ENCODE measurements around the gene SLC25A45.

Gene SLC25A45

DNA sequence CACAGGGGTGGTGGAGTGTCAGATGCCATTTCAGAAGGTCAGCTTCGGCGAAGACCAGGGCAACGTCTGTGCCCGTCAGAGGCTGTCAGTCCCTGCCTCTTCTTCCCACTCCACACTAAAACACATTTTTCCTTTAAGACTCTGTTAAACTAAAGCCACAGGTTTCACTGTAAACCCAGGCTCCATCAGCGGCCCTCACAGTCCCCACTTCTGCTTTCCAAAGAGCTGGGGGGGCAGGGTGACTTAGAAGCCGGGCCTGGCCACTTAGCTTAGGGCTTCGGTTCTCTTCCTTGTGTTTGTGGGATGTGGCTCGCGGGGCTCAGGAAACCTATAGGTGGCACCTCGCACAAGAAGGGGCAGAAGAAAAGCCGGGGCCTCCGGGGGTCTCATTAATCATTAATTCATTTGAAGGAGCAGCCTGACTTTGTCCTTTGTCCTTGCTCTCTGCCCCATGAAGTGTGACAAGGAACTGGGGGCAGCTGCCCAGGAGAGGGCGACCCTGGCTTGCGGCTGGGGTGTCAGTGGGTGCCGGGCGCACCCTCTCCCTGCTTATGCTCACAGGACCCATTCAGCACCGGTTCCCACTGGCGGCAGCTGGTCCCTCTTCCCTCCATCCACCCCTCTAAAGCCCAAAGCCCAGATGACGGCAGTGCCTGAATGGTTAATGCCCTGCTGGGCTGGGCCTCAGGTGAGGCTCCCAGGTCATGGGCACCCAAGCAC is 4.1 kb downstream of the SLC25A45 start:
- Mint-ChIP-seq H3K4me1 (peaks cover 33 to 70% of the 10 kb centered on the region in 2 donors), H3K9me3 (no peaks in the 10 kb centered on the region), H3K36me3 (peaks cover 1 to 8% of the 10 kb centered on the region in 2 donors), H3K4me3 (peak overlapping the region; percentile 60 to 65), H3K27me3 (no peaks in the 10 kb centered on the region), H3K27ac (peak overlapping the region; percentile 95)
- DNase-seq, result peak; percentile 62
- ATAC-seq (replicated peaks), result peak; percentile 40 to 48

DNA sequence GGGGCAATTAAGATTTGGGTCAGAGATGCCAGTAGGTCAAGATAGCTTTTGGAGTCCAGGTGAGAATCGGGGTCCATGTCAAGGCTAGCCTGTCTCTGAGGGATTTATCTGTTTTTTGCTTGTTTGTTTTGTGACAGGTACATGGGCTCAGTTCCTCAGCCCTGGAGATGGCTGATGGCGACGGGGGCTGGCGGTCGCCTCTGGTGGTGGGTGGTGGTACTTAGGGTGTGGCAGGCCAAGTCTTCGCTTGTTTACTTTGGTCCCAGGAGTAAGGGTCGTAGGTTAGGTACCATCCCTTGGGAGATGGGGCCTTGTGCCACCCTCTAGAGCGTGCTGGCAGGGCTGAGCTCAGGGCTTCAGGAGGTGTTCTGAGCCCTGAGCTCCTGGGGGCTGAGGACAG is 4.7 kb downstream of the SLC25A45 start:
- no peak for DNase-seq
- no peaks in the 10 kb centered on the region for H3K27me3 Mint-ChIP-seq
- peak overlapping the region; percentile 95 for H3K27ac Mint-ChIP-seq
- no peak for ATAC-seq (replicated peaks)
- peaks cover 1 to 8% of the 10 kb centered on the region in 2 donors for H3K36me3 Mint-ChIP-seq
- peaks cover 27 to 64% of the 10 kb centered on the region in 2 donors for H3K4me1 Mint-ChIP-seq
- peak overlapping the region; percentile 60 to 65 for H3K4me3 Mint-ChIP-seq
- H3K9me3 Mint-ChIP-seq, result no peaks in the 10 kb centered on the region

DNA sequence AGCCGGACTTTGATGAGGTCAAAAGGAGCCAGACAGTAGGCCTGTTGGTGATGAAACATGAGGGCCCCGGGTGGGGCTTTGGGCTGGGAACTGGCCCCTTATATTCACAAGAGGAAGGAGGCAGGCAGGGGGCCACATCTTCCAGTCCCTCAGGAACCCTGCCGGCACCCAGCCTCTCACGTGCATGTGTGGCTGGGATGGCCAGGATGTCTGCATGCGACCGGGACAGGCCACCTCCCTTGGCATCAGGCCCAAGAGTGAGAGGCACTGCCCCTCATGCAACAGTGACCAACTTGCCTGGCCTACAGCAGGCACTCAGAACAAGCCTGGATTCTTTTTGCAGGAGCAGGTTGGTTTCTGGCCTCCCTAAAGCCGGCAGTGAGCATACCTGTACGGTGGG is 5.4 kb downstream of the SLC25A45 start:
- Mint-ChIP-seq H3K27ac (peak overlapping the region; percentile 95), H3K36me3 (peaks cover 1 to 8% of the 10 kb centered on the region in 2 donors)

DNA sequence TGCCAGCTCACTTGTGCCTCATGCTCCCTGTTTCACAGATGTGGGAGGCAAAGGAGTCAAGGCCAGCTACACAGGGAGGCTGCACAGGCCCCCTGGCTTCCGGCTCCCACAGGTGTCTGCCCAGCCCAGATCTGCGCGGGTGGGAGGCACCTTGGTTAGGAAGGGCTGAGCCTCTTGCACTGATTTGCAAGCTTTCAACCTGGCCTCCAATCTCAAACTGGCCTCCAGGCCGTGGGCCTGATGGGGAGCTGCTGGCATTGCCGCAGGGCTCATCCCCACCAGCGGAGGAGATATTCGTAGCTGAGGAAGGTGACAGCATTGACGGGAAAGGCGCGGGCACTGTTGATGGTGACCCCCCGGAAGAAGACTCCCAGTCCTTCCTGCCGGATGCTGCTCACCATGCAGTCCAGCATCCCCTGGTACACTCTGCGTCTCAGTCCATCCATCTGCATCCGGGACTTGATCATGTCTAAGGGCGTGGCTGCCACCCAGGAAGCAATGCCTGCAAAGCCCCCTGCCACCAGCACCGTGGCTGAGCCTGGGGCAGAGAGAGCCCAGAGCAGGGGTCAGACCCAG is 6.2 kb downstream of the SLC25A45 start:
- peaks cover 1 to 8% of the 10 kb centered on the region in 2 donors for H3K36me3 Mint-ChIP-seq

More for the DNA sequence above, 5.4 kb downstream of the SLC25A45 start:
- Mint-ChIP-seq H3K9me3 (no peaks in the 10 kb centered on the region), H3K27me3 (no peaks in the 10 kb centered on the region), H3K4me3 (no peak overlapping the region), H3K4me1 (peaks cover 24 to 59% of the 10 kb centered on the region in 2 donors)
- DNase-seq, result no peak
- ATAC-seq (replicated peaks), result no peak

DNA sequence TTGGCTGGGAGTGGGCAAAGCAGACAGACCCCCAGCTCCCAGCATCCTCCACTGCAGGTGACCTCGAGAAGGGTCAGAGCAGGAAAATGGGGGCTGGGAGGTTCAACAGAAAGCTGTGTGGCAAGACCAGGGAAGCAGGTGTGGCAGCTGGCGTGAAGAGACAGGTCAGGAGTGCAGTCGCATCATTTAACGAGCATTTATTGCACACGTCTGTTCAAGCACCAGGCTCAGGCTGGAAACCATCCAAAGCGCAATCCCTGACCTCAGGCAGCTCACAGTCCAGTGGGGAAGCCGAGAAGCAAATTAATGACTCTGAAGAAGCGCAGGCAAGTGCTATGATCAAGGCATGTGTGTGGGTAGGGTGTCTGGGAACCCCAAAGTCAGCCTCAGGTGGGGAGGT is 7.4 kb downstream of the SLC25A45 start:
- H3K9me3 Mint-ChIP-seq, result no peaks in the 10 kb centered on the region
- no peak for DNase-seq
- no peak overlapping the region for H3K27ac Mint-ChIP-seq
- no peaks in the 10 kb centered on the region for H3K27me3 Mint-ChIP-seq
- peaks cover 1 to 6% of the 10 kb centered on the region in 2 donors for H3K36me3 Mint-ChIP-seq
- ATAC-seq (replicated peaks), result no peak
- no peak overlapping the region for H3K4me3 Mint-ChIP-seq
- H3K4me1 Mint-ChIP-seq, result peaks cover 21 to 45% of the 10 kb centered on the region in 2 donors

More for the DNA sequence above, 6.2 kb downstream of the SLC25A45 start:
- H3K4me3 Mint-ChIP-seq, result no peak overlapping the region
- ATAC-seq (replicated peaks) (no peak), DNase-seq (no peak)
- no peak overlapping the region for H3K27ac Mint-ChIP-seq
- no peaks in the 10 kb centered on the region for H3K9me3 Mint-ChIP-seq
- peaks cover 24 to 51% of the 10 kb centered on the region in 2 donors for H3K4me1 Mint-ChIP-seq
- H3K27me3 Mint-ChIP-seq, result no peaks in the 10 kb centered on the region

DNA sequence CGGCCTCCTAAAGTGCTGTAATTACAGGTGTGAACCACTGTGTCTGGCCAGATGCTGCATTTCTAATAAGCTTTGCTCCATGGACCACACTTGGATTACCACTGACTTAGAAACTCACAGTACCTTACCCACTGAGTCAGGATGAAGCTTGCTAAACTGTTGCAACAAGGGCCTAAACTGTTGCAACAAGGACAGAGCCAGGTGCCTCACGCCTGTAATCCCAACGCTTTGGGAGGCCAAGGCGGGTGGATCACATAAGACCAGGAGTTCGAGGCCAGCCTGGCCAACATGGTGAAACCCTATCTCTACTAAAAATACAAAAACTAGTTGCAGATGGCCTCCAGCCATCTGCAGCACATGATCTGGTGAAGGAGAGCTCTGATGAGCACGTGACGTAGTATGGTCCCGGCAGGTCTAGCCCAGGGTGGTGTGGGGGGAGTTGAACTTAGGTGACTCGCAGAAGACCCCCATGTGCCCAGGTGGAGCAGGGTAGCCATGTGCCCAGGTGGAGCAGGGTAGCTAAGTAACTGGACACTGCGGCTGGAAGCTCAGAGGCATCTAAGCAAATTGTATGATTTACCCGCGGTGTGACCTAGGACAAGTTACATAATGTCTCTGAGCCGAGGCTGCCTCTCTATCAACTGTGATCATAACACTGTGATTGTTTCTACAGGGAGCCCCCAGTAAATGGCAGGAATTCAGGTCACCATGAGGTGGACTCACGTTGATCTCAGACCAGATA is 8.4 kb downstream of the SLC25A45 start:
- H3K4me1 Mint-ChIP-seq, result peaks cover 20 to 38% of the 10 kb centered on the region in 2 donors
- no peak for DNase-seq
- H3K27me3 Mint-ChIP-seq, result no peaks in the 10 kb centered on the region
- no peak overlapping the region for H3K27ac Mint-ChIP-seq
- no peak overlapping the region for H3K4me3 Mint-ChIP-seq
- ATAC-seq (replicated peaks), result no peak
- H3K36me3 Mint-ChIP-seq, result peaks cover 1 to 6% of the 10 kb centered on the region in 2 donors
- no peaks in the 10 kb centered on the region for H3K9me3 Mint-ChIP-seq

DNA sequence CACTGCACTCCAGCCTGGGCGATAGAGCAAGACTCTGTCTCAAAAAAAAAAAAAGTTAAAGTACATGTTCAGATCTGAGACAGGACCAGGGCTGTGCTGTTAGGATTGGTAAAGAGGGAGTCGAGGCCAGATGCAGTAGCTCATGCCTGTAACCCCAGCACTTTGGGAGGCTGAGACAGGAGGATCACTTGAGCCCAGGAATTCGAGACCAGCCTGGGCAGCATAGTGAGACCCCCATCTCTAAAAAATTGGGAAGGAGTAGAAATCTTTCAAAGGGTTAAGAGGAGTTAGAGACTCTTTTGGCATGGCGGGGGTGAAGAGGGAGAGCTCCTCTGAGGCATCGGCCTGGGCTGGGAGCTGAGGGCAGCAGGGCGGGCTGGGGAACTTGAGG is 11.8 kb downstream of the SLC25A45 start:
- no peak for ATAC-seq (replicated peaks)
- peak overlapping the region; percentile 33 for H3K27ac Mint-ChIP-seq
- no peaks in the 10 kb centered on the region for H3K27me3 Mint-ChIP-seq

DNA sequence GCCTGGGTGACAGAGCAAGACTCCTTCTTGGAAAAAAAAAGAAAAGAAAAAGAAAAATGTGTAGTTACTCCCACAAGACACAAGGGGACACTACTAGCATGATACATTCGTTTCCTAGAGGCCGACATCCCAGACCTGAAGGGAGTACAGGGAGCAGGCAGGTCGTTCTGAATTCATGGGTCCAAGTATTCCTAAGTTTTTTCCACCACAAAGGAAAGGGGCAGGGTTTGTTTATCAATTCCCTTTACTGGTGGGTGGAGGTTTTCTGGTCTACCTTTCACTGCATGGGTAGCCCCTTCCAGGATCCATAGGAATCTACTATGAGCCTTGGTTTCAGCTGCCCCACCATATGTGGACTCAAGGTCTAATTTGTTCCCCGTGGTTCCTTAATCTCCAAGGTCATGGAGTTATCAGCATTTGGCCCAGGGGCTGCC is 16.1 kb downstream of the SLC25A45 start:
- peak overlapping the region; percentile 31 for H3K27ac Mint-ChIP-seq
- DNase-seq (no peak), ATAC-seq (replicated peaks) (peak; percentile 56 to 60)
- no peaks in the 10 kb centered on the region for H3K9me3 Mint-ChIP-seq
- peaks cover 7 to 19% of the 10 kb centered on the region in 2 donors for H3K4me1 Mint-ChIP-seq
- no peaks in the 10 kb centered on the region for H3K27me3 Mint-ChIP-seq
- no peaks in the 10 kb centered on the region for H3K36me3 Mint-ChIP-seq
- H3K4me3 Mint-ChIP-seq, result no peak overlapping the region

More for the DNA sequence above, 11.8 kb downstream of the SLC25A45 start:
- H3K36me3 Mint-ChIP-seq, result peaks cover 1 to 6% of the 10 kb centered on the region in 2 donors
- no peak for DNase-seq
- H3K4me3 Mint-ChIP-seq, result no peak overlapping the region
- no peaks in the 10 kb centered on the region for H3K9me3 Mint-ChIP-seq
- peaks cover 3 to 14% of the 10 kb centered on the region in 2 donors for H3K4me1 Mint-ChIP-seq

DNA sequence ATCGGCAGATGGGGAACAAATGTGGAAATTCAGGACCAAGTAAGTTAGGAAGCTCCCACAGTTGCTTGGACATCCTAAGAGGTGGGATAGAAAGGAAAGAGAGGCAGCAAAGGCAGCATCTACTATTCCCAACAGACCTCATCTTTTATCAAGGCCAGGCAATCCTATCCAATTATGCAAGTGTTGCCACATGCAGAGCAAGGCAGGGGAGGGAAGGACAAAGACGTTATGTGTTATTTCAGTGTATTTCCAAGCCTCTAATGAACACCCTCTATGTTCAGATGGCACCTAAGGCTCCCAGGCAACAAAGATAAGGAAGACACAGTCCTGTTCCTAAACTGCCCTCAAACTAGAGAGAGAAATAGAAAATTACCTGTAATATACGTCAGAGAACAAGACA is 18.7 kb downstream of the SLC25A45 start:
- peaks cover 4 to 13% of the 10 kb centered on the region in 2 donors for H3K4me1 Mint-ChIP-seq
- no peaks in the 10 kb centered on the region for H3K9me3 Mint-ChIP-seq
- H3K27ac Mint-ChIP-seq, result peak overlapping the region; percentile 5
- no peaks in the 10 kb centered on the region for H3K27me3 Mint-ChIP-seq
- ATAC-seq (replicated peaks) (no peak), DNase-seq (no peak)
- H3K4me3 Mint-ChIP-seq, result no peak overlapping the region
- no peaks in the 10 kb centered on the region for H3K36me3 Mint-ChIP-seq

DNA sequence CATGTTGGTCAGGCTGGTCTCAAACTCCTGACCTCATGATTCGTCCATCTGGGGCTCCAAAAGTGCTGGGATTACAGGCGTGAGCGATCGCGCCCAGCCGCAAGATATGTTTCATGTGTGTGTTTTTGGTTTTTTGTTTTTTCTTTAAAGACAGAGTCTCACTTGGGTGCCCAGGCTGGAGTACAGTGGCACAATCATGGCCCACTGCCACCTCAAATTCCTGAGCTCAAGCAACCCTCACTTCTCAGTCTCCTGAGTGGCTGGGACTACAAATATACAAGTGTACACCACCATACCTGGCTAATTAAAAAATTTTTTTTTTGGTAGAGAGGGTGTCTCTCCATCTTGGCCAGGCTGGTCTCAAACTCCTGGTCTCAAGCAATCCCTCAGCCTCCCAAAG is 19.5 kb downstream of the SLC25A45 start:
- Mint-ChIP-seq H3K4me1 (peaks cover 8 to 13% of the 10 kb centered on the region in 2 donors), H3K4me3 (peak overlapping the region; percentile 14 to 66), H3K27me3 (no peaks in the 10 kb centered on the region), H3K9me3 (no peaks in the 10 kb centered on the region), H3K36me3 (no peaks in the 10 kb centered on the region), H3K27ac (no peak overlapping the region)
- peak in 1 of 2 donors; percentile 5 for ATAC-seq (replicated peaks)
- DNase-seq, result no peak

DNA sequence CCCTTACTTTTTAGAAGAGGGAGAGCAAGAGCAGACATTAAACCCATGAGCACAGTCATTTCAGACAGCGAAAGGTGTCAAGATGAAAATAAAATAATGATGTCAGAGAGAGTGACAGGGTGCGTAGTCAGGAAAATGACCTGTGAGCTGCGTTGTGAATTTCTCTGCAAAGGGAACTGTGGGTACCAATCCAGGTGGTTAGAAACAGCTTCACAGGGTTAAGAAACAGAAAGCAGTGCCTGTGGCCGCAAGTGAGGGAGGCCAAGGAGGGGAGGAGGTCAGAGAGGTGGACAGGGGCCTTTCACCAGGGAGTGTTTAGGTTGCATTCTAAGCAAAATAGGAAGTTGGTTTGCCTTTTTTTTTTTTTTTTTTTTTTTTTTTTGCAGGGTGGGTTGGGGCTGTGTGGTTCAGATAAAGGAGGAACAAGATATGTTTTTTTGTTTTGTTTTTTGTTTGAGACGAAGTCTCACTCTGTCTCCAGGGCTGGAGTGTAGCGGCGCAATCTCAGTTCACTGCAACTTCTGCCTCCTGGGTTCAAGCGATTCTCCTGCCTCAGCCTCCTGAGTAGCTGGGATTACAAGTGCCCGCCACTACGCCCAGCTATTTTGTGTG is 20.0 kb downstream of the SLC25A45 start:
- Mint-ChIP-seq H3K36me3 (no peaks in the 10 kb centered on the region), H3K27ac (peak overlapping the region; percentile 92), H3K4me1 (peaks cover 11 to 13% of the 10 kb centered on the region in 2 donors), H3K9me3 (no peaks in the 10 kb centered on the region), H3K4me3 (peak overlapping the region; percentile 66 to 73), H3K27me3 (no peaks in the 10 kb centered on the region)
- peak; percentile 77 to 84 for ATAC-seq (replicated peaks)
- DNase-seq, result no peak

DNA sequence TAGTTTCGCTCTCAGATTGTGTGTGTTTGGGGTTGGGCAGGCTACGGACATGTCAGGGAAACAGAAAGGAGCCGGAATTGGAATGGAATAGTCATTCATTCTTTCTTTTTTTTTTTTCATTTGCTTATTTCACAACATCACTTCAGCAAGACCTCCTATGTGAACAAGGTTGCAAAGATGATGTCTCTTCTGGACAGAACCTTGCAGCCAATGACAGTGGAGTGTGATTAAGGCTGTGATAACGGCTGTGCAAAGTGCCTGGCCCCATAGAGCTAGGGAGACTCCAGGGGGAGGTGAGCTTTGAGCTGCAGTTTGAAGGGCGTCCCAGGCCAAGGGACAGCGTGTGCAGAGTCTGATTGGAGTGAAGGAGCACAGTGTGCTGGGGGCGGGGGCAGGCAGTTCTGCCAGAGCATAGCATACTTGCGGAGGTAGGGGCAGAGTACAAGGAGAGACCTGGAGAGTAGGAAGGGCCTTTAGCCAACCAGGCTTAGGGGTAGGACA is 24.5 kb downstream of the SLC25A45 start:
- no peak overlapping the region for H3K27ac Mint-ChIP-seq
- no peak for DNase-seq
- no peak for ATAC-seq (replicated peaks)
- H3K9me3 Mint-ChIP-seq, result no peaks in the 10 kb centered on the region
- peaks cover 0 to 7% of the 10 kb centered on the region in 2 donors for H3K36me3 Mint-ChIP-seq
- H3K4me1 Mint-ChIP-seq, result peaks cover 25 to 28% of the 10 kb centered on the region in 2 donors
- H3K27me3 Mint-ChIP-seq, result no peaks in the 10 kb centered on the region
- H3K4me3 Mint-ChIP-seq, result no peak overlapping the region

DNA sequence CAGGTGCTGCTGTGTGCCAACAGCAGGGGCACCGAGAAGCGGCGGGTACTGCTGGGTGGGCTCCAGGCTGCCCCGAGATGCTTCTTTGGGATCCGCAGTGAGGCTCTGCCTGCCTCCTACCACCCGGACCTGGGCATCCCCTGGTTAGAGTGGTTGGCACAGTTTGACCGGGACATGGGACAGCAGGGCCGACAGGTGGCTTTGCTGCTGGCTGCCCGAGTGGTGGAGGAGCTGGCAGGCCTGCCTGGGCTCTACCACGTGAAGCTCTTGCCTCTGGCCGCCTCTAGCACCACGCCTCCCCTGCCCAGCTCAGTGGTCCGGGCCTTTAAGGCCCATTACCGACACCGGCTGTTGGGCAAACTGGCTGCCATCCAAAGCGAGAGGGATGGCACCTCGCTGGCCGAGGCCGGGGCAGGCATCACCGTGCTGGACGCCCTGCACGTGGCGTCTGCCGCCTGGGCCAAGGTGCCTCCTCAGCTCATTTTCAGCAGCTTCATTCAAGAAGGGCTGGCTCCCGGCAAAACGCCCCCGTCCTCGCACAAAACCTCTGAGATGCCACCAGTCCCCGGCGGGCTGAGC is 26.0 kb downstream of the SLC25A45 start:
- H3K27me3 Mint-ChIP-seq, result no peaks in the 10 kb centered on the region
- no peak overlapping the region for H3K27ac Mint-ChIP-seq
- no peak for DNase-seq
- peaks cover 22 to 25% of the 10 kb centered on the region in 2 donors for H3K4me1 Mint-ChIP-seq
- H3K36me3 Mint-ChIP-seq, result peaks cover 11 to 20% of the 10 kb centered on the region in 2 donors
- no peak for ATAC-seq (replicated peaks)
- peak overlapping the region; percentile 41 to 53 for H3K4me3 Mint-ChIP-seq
- no peaks in the 10 kb centered on the region for H3K9me3 Mint-ChIP-seq

Data from stimulated activated naive B cell treated with anti-CD40 and anti-IgM and Interleukin-4, amounts not matched to agents 10 μg/mL and 1 μg/mL and 100 μg/mL, for 72 hours (primary cell).